Gastroesophageal sphincter (tissue), 4 donors: ENCODE data around the gene FAM177B. TPM values are rescaled to one million over a fixed set of nuclear protein-coding genes. Genes with fewer than 3 reads are reported as not detected.

Experiments
- ATAC-seq: fragments of 150-250 bp; one replicate; pipeline ENCODE4 v1.9.1; 2016; ENCODE audit warnings: mild to moderate bottlenecking, moderate library complexity
- H3K27ac ChIP-seq, 4 donors: fragments of 200-600 bp; sonication (generic) in 3 of 4; 1 replicate in 3 of 4; 2 replicates in 1 of 4; pipeline ENCODE4 v1.5.1; 2016 to 2019
- H3K27me3 ChIP-seq: fragments of 200-600 bp; sonication (generic); one replicate; pipeline ENCODE4 v1.5.1; 2019
- H3K36me3 ChIP-seq, 2 donors: fragments of 200-600 bp; sonication (generic); one replicate each; pipeline ENCODE4 v1.5.1; 2019; ENCODE audit warnings: control low read depth in 1 of 2
- H3K4me1 ChIP-seq, 3 donors: fragments of 200-600 bp; sonication (generic); 1 replicate in 2 of 3; 2 replicates in 1 of 3; pipeline ENCODE4 v1.5.1; 2016 to 2019; ENCODE audit warnings: control low read depth in 2 of 3
- H3K4me3 ChIP-seq, 2 donors: fragments of 200-600 bp; sonication (generic); one replicate each; pipeline ENCODE4 v1.5.1; 2019; ENCODE audit warnings: mild to moderate bottlenecking in 1 of 2, moderate library complexity in 1 of 2
- H3K9me3 ChIP-seq, 3 donors: fragments of 200-600 bp; sonication (generic); one replicate each; pipeline ENCODE4 v1.5.1; 2017 to 2019; ENCODE audit warnings: control low read depth in 2 of 3
- EP300 ChIP-seq: sonication (generic); formaldehyde crosslinking; IDR thresholded peaks from one replicate; pipeline ENCODE4 v1.6.1; 2017; ENCODE audit warnings: antibody characterized with exemption, mild to moderate bottlenecking
- POLR2A ChIP-seq, 2 donors: fragments of 450-650 bp; IDR thresholded peaks; one replicate each; pipeline ENCODE4 v1.6.1; 2017; ENCODE audit warnings: antibody characterized with exemption in 2 of 2, mild to moderate bottlenecking in 2 of 2, moderate library complexity in 1 of 2
- POLR2AphosphoS5 ChIP-seq: sonication (generic); formaldehyde crosslinking; IDR thresholded peaks from one replicate; pipeline ENCODE4 v1.6.1; 2017; ENCODE audit warnings: antibody characterized with exemption
- WGBS, 2 donors: methylation state at CpG; one replicate each; pipeline ENCODE4 v1.1.5; 2018; ENCODE audit warnings: low coverage in 1 of 2; 5-methylcytosine and 5-hydroxymethylcytosine counted together
- total RNA-seq, 4 donors: library from RNA; depleted of rRNA; stranded (reverse); fragments of >200 nt; gene quantifications; one replicate each; pipeline ENCODE4 v1.1.0, GENCODE V29; 2016
- TF ChIP-seq, protein P1 (sequence below), 4 experiments: fragments of 200-600 bp in 2 of 4; fragments of 450-650 bp in 2 of 4; sonication (generic) in 1 of 4; IDR thresholded peaks; one replicate each; pipeline ENCODE4 v1.5.1; 2017 to 2019; ENCODE audit warnings: antibody characterized with exemption in 4 of 4, mild to moderate bottlenecking in 2 of 4, moderate library complexity in 2 of 4

The FAM177B gene
- total RNA-seq, 4 donors from 2014 or later: 0.73 TPM; not detected in 3

DNA sequence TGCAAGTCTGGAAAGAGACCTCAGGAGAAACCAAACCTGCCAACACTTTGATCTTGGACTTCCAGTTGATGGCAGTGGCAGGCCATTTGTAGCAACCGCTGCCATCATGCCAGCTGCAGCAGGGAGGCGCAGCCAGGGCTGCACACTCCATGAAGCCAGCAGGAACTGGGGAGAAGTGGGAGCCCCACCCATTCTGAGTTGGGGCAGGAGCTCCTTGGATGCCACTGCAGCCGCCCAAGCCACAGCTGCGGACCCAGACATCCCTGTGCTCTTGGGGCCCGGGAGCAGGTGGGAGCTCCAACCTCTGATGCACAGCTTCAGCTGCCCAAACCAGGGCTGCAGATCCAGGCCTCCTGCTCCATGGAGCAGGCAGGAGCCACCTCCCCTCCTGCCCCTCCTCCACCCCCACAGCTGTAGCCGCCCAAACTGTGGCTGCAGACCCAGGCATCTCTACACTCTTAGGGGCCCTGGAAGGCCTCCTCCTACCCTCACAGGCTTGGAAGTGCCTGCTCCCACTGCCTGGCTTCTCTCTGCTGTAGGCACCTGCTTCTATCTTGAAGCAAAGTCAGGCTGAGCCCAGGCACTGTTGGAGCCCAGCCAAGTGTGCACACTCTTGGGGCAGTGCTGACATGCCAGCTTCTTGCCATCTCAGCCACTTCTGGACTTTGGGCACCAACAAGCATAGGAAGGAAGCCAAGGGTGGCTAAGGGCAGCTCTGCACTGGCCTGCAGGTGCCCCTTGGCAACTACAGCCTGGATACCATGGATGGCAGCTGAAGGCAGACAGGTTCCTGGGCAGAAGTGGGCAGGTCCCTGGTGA lies 57.9 kb downstream of the FAM177B start:
- 100% methylated on average over 1 of the region's 6 CpGs; no CpG with 5 or more reads in 1 of the 2 donors for WGBS, 2 donors
- TF ChIP-seq POLR2AphosphoS5: no peak
- TF ChIP-seq, protein P1, sequence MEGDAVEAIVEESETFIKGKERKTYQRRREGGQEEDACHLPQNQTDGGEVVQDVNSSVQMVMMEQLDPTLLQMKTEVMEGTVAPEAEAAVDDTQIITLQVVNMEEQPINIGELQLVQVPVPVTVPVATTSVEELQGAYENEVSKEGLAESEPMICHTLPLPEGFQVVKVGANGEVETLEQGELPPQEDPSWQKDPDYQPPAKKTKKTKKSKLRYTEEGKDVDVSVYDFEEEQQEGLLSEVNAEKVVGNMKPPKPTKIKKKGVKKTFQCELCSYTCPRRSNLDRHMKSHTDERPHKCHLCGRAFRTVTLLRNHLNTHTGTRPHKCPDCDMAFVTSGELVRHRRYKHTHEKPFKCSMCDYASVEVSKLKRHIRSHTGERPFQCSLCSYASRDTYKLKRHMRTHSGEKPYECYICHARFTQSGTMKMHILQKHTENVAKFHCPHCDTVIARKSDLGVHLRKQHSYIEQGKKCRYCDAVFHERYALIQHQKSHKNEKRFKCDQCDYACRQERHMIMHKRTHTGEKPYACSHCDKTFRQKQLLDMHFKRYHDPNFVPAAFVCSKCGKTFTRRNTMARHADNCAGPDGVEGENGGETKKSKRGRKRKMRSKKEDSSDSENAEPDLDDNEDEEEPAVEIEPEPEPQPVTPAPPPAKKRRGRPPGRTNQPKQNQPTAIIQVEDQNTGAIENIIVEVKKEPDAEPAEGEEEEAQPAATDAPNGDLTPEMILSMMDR (IDR thresholded peaks at IDR 0.05): no peak
- no peak for TF ChIP-seq EP300
- no peak for TF ChIP-seq POLR2A (IDR thresholded peaks at IDR 0.05)

DNA sequence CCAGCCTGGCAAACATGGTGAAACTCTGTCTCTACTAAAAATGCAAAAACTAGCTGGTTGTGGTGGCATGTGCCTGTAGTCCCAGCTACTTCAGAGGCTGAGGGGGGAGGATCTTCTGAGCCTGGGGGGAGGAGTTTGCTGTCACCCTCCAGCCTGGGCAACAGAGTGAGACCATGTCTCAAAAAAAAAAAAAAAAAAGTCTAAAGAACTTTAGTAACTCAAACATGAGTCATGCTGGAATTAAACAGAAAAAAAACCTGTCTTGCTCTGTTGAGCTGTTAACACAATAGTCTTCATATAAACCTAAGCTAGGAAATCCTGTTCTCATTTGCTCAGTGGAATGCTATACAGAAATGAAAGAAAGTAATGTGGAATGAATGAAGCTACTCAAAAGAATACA lies 61.1 kb downstream of the FAM177B start:
- no peaks in the 10 kb centered on the region for H3K9me3 ChIP-seq
- ATAC-seq: peak; percentile 43

More for the DNA sequence above, 57.9 kb downstream of the FAM177B start:
- Histone ChIP-seq H3K4me1 (peaks cover 0 to 11% (median 0%) of the 10 kb centered on the region in 3 donors), H3K4me3 (no peak overlapping the region), H3K9me3 (no peaks in the 10 kb centered on the region), H3K27me3 (no peaks in the 10 kb centered on the region), H3K27ac (no peak overlapping the region), H3K36me3 (no peaks in the 10 kb centered on the region)
- peak; percentile 25 for ATAC-seq

DNA sequence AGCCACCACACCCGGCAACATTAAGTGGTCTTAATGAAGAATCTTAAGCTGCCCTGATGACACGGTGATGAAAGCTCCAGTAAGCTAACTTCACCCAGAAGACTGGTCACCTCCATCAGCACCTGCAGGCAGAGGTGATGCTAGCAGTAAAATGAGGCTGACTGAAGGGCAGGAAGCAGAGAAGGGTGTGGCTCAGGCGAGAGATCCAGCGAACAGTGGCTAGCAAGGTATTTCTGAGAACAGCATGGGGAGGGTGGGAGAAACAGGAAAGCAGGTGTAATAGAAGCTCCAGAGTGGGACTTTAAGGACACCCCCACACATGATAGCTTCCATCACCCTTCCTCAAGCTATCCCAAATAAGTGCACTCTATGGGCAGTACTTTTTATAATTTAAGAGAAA lies 62.0 kb downstream of the FAM177B start:
- Histone ChIP-seq H3K36me3 (no peaks in the 10 kb centered on the region), H3K27ac (no peak overlapping the region), H3K27me3 (no peaks in the 10 kb centered on the region), H3K4me3 (no peak overlapping the region), H3K9me3 (no peaks in the 10 kb centered on the region), H3K4me1 (peaks cover 0 to 11% (median 0%) of the 10 kb centered on the region in 3 donors)
- TF ChIP-seq EP300 (no peak), POLR2A (IDR thresholded peaks at IDR 0.05) (no peak), POLR2AphosphoS5 (no peak)
- TF ChIP-seq, protein P1 (IDR thresholded peaks at IDR 0.05): no peak
- WGBS, 2 donors: 82 to 95% methylated on average over 2 to 3 of the region's 4 CpGs
- no peak for ATAC-seq

More for the DNA sequence above, 61.1 kb downstream of the FAM177B start:
- no peak overlapping the region for H3K4me3 ChIP-seq
- no peaks in the 10 kb centered on the region for H3K27me3 ChIP-seq
- TF ChIP-seq, protein P1 (IDR thresholded peaks at IDR 0.05): no peak
- TF ChIP-seq POLR2AphosphoS5: no peak
- no peak for TF ChIP-seq POLR2A (IDR thresholded peaks at IDR 0.05)
- TF ChIP-seq EP300: no peak
- no peak overlapping the region for H3K27ac ChIP-seq
- no peaks in the 10 kb centered on the region for H3K36me3 ChIP-seq
- peaks cover 0 to 11% (median 0%) of the 10 kb centered on the region in 3 donors for H3K4me1 ChIP-seq

Other genes starting within 250 kb of the FAM177B start
- gene HHIPL2, start 189.1 kb upstream of the FAM177B start, total RNA-seq: not detected
- gene TAF1A, start 147.3 kb upstream of the FAM177B start, total RNA-seq: 1 to 10 TPM; 2.2 to 4.8 (median 3.7) TPM
- 10 to 100 TPM; 39.4 to 71.0 (median 48.4) TPM for gene MIA3, start 119.1 kb upstream of the FAM177B start, total RNA-seq
- gene AIDA, start 24.7 kb upstream of the FAM177B start, total RNA-seq: 100 to 1,000 TPM in 3 of 4 donors, 10 to 100 TPM in 1; 79.3 to 119 (median 108) TPM
- gene BROX, start 24.6 kb upstream of the FAM177B start, total RNA-seq: 100 to 1,000 TPM in 1 of 4 donors, 10 to 100 TPM in 3; 41.3 to 111 (median 63.2) TPM
- 10 to 100 TPM in 3 of 4 donors, 1 to 10 TPM in 1; 6.5 to 24.7 (median 15.4) TPM for gene DISP1, start 77.8 kb downstream of the FAM177B start, total RNA-seq